H9 (cell line): ENCODE measurements around the gene MTRF1. TPM values are rescaled to one million over a fixed set of nuclear protein-coding genes. Genes with fewer than 3 reads are reported as not detected.

Experiments
- DNase-seq: peaks from one replicate; pipeline ENCODE4 v3.0.0-alpha.2; 2017
- H2AFZ ChIP-seq: one replicate; pipeline ENCODE4 v1.6.1; 2013; ENCODE audit warnings: mild to moderate bottlenecking, low read length, control low read depth, moderate library complexity
- H2AK5ac ChIP-seq: 2 replicates; pipeline ENCODE4 v1.6.1; 2013; ENCODE audit warnings: low read length, control low read depth, mixed read lengths; ENCODE audit not compliant: insufficient read length
- H2BK120ac ChIP-seq: one replicate; pipeline ENCODE4 v1.6.1; 2013; ENCODE audit warnings: low read depth, mild to moderate bottlenecking, low read length, control low read depth, inconsistent platforms; ENCODE audit not compliant: poor library complexity, severe bottlenecking
- H2BK12ac ChIP-seq: 2 replicates; pipeline ENCODE4 v1.6.1; 2013; ENCODE audit warnings: low read length, control low read depth, mixed read lengths, low read depth; ENCODE audit not compliant: insufficient read length
- H2BK15ac ChIP-seq: 2 replicates; pipeline ENCODE4 v1.6.1; 2013; ENCODE audit warnings: low read depth, low read length, control low read depth
- H2BK20ac ChIP-seq: one replicate; pipeline ENCODE4 v1.6.1; 2013; ENCODE audit warnings: low read depth, mild to moderate bottlenecking, low read length, control low read depth, inconsistent platforms; ENCODE audit not compliant: poor library complexity, severe bottlenecking
- H2BK5ac ChIP-seq: 2 replicates; pipeline ENCODE4 v1.6.1; 2013; ENCODE audit warnings: low read length, control low read depth, mixed read lengths; ENCODE audit not compliant: insufficient read length
- H3K14ac ChIP-seq: 2 replicates; pipeline ENCODE4 v1.6.1; 2013; ENCODE audit warnings: low read length, control low read depth; ENCODE audit not compliant: insufficient read depth
- H3K18ac ChIP-seq: 2 replicates; pipeline ENCODE4 v1.6.1; 2013; ENCODE audit warnings: low read depth, mild to moderate bottlenecking, mixed read lengths, low read length, control low read depth; ENCODE audit not compliant: insufficient read length
- H3K23ac ChIP-seq: 2 replicates; pipeline ENCODE4 v1.6.1; 2013; ENCODE audit warnings: low read length, control low read depth, mixed read lengths, low read depth; ENCODE audit not compliant: insufficient read length
- H3K23me2 ChIP-seq: 2 replicates; pipeline ENCODE4 v1.6.1; 2013; ENCODE audit warnings: low read depth, mild to moderate bottlenecking, mixed read lengths, low read length, control low read depth; ENCODE audit not compliant: insufficient read length, poor library complexity, severe bottlenecking
- H3K27ac ChIP-seq: 2 replicates; pipeline ENCODE4 v1.5.1; 2013; ENCODE audit warnings: low read length, control low read depth, mixed read lengths, low read depth; ENCODE audit not compliant: insufficient read length
- H3K27me3 ChIP-seq: 2 replicates; pipeline ENCODE4 v1.6.1; 2013; ENCODE audit warnings: low read length, control low read depth, inconsistent platforms; ENCODE audit not compliant: insufficient read depth
- H3K4ac ChIP-seq: 2 replicates; pipeline ENCODE4 v1.6.1; 2013; ENCODE audit warnings: low read depth, mild to moderate bottlenecking, control low read depth, inconsistent platforms, low read length, moderate library complexity
- H3K4me1 ChIP-seq: 2 replicates; pipeline ENCODE4 v1.6.1; 2013; ENCODE audit warnings: low read length, control low read depth, inconsistent platforms; ENCODE audit not compliant: insufficient read depth
- H3K4me2 ChIP-seq: 2 replicates; pipeline ENCODE4 v1.6.1; 2013; ENCODE audit warnings: low read length, control low read depth, mixed read lengths; ENCODE audit not compliant: insufficient read length, insufficient read depth
- H3K56ac ChIP-seq: 2 replicates; pipeline ENCODE4 v1.6.1; 2013; ENCODE audit warnings: low read depth, mild to moderate bottlenecking, mixed read lengths, low read length, control low read depth; ENCODE audit not compliant: insufficient read length
- H3K79me1 ChIP-seq: 2 replicates; pipeline ENCODE4 v1.6.1; 2013; ENCODE audit warnings: low read depth, mild to moderate bottlenecking, moderate library complexity, low read length, control low read depth, inconsistent platforms; ENCODE audit not compliant: insufficient read depth, poor library complexity, severe bottlenecking
- H3K79me2 ChIP-seq: 2 replicates; pipeline ENCODE4 v1.6.1; 2013; ENCODE audit warnings: low read length, control low read depth, inconsistent platforms; ENCODE audit not compliant: insufficient read depth
- H3K9ac ChIP-seq: 2 replicates; pipeline ENCODE4 v1.6.1; 2013; ENCODE audit warnings: low read length, control low read depth, mixed read lengths; ENCODE audit not compliant: insufficient read length; ENCODE audit errors: extremely low read depth
- H3K9me3 ChIP-seq: one replicate; pipeline ENCODE4 v1.6.1; 2013; ENCODE audit warnings: low read depth, low read length, inconsistent platforms; ENCODE audit not compliant: control insufficient read depth
- H3T11ph ChIP-seq: one replicate; pipeline ENCODE4 v1.6.1; 2013; ENCODE audit warnings: mild to moderate bottlenecking, low read length, control low read depth, inconsistent platforms
- H4K20me1 ChIP-seq: one replicate; pipeline ENCODE4 v1.6.1; 2013; ENCODE audit not compliant: control insufficient read depth, insufficient read length, insufficient read depth
- H4K5ac ChIP-seq: 2 replicates; pipeline ENCODE4 v1.6.1; 2013; ENCODE audit warnings: low read depth, mild to moderate bottlenecking, mixed read lengths, low read length, control low read depth; ENCODE audit not compliant: insufficient read length
- H4K8ac ChIP-seq: replicated peaks from 2 replicates; pipeline ENCODE4 v1.6.1; 2013; ENCODE audit warnings: low read length, control low read depth, mixed read lengths, low read depth; ENCODE audit not compliant: insufficient read length
- H4K91ac ChIP-seq: 2 replicates; pipeline ENCODE4 v1.6.1; 2013; ENCODE audit warnings: low read depth, mild to moderate bottlenecking, moderate library complexity, mixed read lengths, low read length, control low read depth; ENCODE audit not compliant: insufficient read length
- H3K27ac Mint-ChIP-seq, 3 experiments: 2 replicates in 2 of 3; 3 replicates in 1 of 3; pipeline ENCODE4 v1.8.0; 2020 to 2021; ENCODE audit warnings: mixed read lengths in 3 of 3, mild to moderate bottlenecking in 1 of 3, moderate library complexity in 1 of 3
- H3K27me3 Mint-ChIP-seq: 2 replicates; pipeline ENCODE4 v1.8.0; 2021; ENCODE audit warnings: low read depth, mild to moderate bottlenecking, moderate library complexity, mixed read lengths
- H3K36me3 Mint-ChIP-seq, 3 experiments: 2 replicates in 2 of 3; 3 replicates in 1 of 3; pipeline ENCODE4 v1.8.0; 2020 to 2021; ENCODE audit warnings: low read depth in 3 of 3, mixed read lengths in 3 of 3; ENCODE audit not compliant: insufficient read depth in 1 of 3
- H3K4me1 Mint-ChIP-seq, 2 experiments: 2 replicates each; pipeline ENCODE4 v1.8.0; 2020; ENCODE audit warnings: mixed read lengths in 2 of 2
- H3K4me3 Mint-ChIP-seq, 2 experiments: 2 replicates in 1 of 2; 3 replicates in 1 of 2; pipeline ENCODE4 v1.8.0; 2020 to 2021; ENCODE audit warnings: mild to moderate bottlenecking in 2 of 2, mixed read lengths in 2 of 2, moderate library complexity in 1 of 2
- H3K9me3 Mint-ChIP-seq, 2 experiments: 2 replicates in 1 of 2; 3 replicates in 1 of 2; pipeline ENCODE4 v1.8.0; 2020; ENCODE audit warnings: mild to moderate bottlenecking in 2 of 2, mixed read lengths in 2 of 2, moderate library complexity in 1 of 2
- CTCF ChIP-seq: fragments of 200-600 bp; sonication (generic); conservative IDR thresholded peaks from 3 replicates; pipeline ENCODE4 v1.8.0; 2021; ENCODE audit warnings: antibody characterized with exemption, mild to moderate bottlenecking
- WGBS: extraction: QIAGEN DNeasy Blood & Tissue Kit; methylation state at CpG from one replicate; pipeline ENCODE4 v1.1.7; 2013; ENCODE audit warnings: missing lambda C conversion rate, low lambda C conversion rate, mixed read lengths; ENCODE audit not compliant: insufficient read length; ENCODE audit errors: extremely low coverage; 5-methylcytosine and 5-hydroxymethylcytosine counted together
- total RNA-seq: library from RNA; stranded (reverse); gene quantifications from 2 replicates; pipeline ENCODE4 v1.2.1, GENCODE V29; 2021

Gene MTRF1
- total RNA-seq, 1 experiment from 2014 or later, result 16.2 TPM

DNA sequence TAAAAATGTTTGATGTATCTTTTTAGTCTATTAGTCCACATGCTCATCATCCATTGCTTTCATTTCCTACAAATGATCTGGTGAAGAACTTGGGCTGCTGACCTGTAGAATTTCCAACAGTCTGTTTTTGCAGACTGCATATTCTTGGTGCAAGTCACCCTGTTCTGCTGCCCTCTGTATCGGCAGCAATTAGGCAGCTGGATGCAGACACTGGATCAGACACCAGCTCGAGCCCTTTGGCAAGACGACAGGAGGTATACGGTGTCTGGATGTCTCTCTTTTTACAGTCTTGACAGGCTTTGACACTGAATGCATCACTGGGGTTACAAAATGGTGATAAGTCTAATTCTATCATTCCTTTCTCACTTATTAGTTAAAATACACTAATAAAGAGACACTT lies 21.8 kb downstream of the MTRF1 start:
- Histone ChIP-seq H3K79me1 (no peaks in the 10 kb centered on the region), H3K4me1 (no peaks in the 10 kb centered on the region), H2AFZ (no peak overlapping the region), H3T11ph (no peak overlapping the region), H4K5ac (no peak overlapping the region), H3K23ac (no peak overlapping the region), H4K8ac (no peak overlapping the region), H2BK12ac (no peak overlapping the region), H2BK15ac (no peak overlapping the region), H3K9ac (no peak overlapping the region), H4K20me1 (no peaks in the 10 kb centered on the region), H3K56ac (no peak overlapping the region), H3K23me2 (no peaks in the 10 kb centered on the region), H2BK5ac (no peak overlapping the region), H3K4me2 (no peak overlapping the region), H2AK5ac (no peak overlapping the region), H2BK20ac (no peak overlapping the region), H3K14ac (no peak overlapping the region), H2BK120ac (no peak overlapping the region), H3K4ac (no peak overlapping the region), H3K27me3 (no peaks in the 10 kb centered on the region), H3K79me2 (no peaks in the 10 kb centered on the region), H4K91ac (no peak overlapping the region), H3K18ac (no peak overlapping the region), H3K9me3 (no peaks in the 10 kb centered on the region), H3K27ac (no peak overlapping the region)
- no CpG with 5 or more reads among the region's 4 CpGs for WGBS
- no peaks in the 10 kb centered on the region for H3K27me3 Mint-ChIP-seq
- TF ChIP-seq CTCF, result no peak
- no peak for DNase-seq
- H3K27ac Mint-ChIP-seq, result no peak overlapping the region
- H3K4me1 Mint-ChIP-seq, result no peaks in the 10 kb centered on the region
- H3K4me3 Mint-ChIP-seq, result no peak overlapping the region
- H3K9me3 Mint-ChIP-seq, result no peaks in the 10 kb centered on the region
- peaks cover 0 to 18% (median 13%) of the 10 kb centered on the region in 3 experiments; a peak in 3 of 7 replicates for H3K36me3 Mint-ChIP-seq
